HG03442 (cell line): Measurements from ENCODE around the gene ZBTB7C.

Experiments used
- ATAC-seq: cut with Tn5 transposase; IDR thresholded peaks from one replicate; pipeline ENCODE4 v1.9.1; 2021; ENCODE audit warnings: mild to moderate bottlenecking, moderate library complexity; ENCODE audit not compliant: unreplicated experiment

Gene ZBTB7C

GRCh38 chr18:48172226-48173006 lies 236.8 kb downstream of the ZBTB7C start:
- ATAC-seq = no peak

- no peak for ATAC-seq
Observed at GRCh38 chr18:48171490-48172188, 237.5 kb downstream of the ZBTB7C start.

GRCh38 chr18:48170651-48171050 lies 238.5 kb downstream of the ZBTB7C start:
- ATAC-seq = no peak

GRCh38 chr18:48168861-48169260 lies 240.3 kb downstream of the ZBTB7C start:
- ATAC-seq = no peak

GRCh38 chr18:48167897-48168253 lies 241.3 kb downstream of the ZBTB7C start:
- no peak for ATAC-seq

GRCh38 chr18:48166336-48166875 lies 242.8 kb downstream of the ZBTB7C start:
- ATAC-seq = no peak

GRCh38 chr18:48165111-48165866 lies 243.9 kb downstream of the ZBTB7C start:
- ATAC-seq = no peak

- ATAC-seq = no peak
Observed at GRCh38 chr18:48164701-48165100, 244.5 kb downstream of the ZBTB7C start.

- no peak for ATAC-seq
Observed at GRCh38 chr18:48164116-48164515, 245.1 kb downstream of the ZBTB7C start.

- no peak for ATAC-seq
Observed at GRCh38 chr18:48163738-48164115, 245.5 kb downstream of the ZBTB7C start.

- no peak for ATAC-seq
Observed at GRCh38 chr18:48162956-48163737, 246.0 kb downstream of the ZBTB7C start.

GRCh38 chr18:48161911-48162698 lies 247.1 kb downstream of the ZBTB7C start:
- peak; percentile 38 for ATAC-seq

GRCh38 chr18:48161191-48161910 lies 247.8 kb downstream of the ZBTB7C start:
- ATAC-seq = peak; percentile 79

- ATAC-seq = no peak
Observed at GRCh38 chr18:48160622-48161021, 248.6 kb downstream of the ZBTB7C start.

- no peak for ATAC-seq
Observed at GRCh38 chr18:48159816-48160215, 249.4 kb downstream of the ZBTB7C start.

- ATAC-seq = no peak
Observed at GRCh38 chr18:48158721-48159120, 250.5 kb downstream of the ZBTB7C start.

GRCh38 chr18:48157956-48158355 lies 251.2 kb downstream of the ZBTB7C start:
- ATAC-seq = no peak

GRCh38 chr18:48155856-48156255 lies 253.3 kb downstream of the ZBTB7C start:
- no peak for ATAC-seq

- no peak for ATAC-seq
Observed at GRCh38 chr18:48154828-48155227, 254.4 kb downstream of the ZBTB7C start.
